Cardiac fibroblast (primary cell): ENCODE measurements around the gene EGLN2.

Experiments
- DNase-seq, 2 donors: peaks; one replicate each; pipeline versions ENCODE4 v3.0.0 to v3.0.0-alpha.2; 2010; ENCODE audit warnings: low read depth in 2 of 2
- H3K4me3 ChIP-seq, 2 donors: replicated peaks in 1 of 2; 1 replicate in 1 of 2; 2 replicates in 1 of 2; pipeline ENCODE4 v1.5.1; 2011; ENCODE audit warnings: low read depth in 2 of 2, low read length in 2 of 2, mild to moderate bottlenecking in 2 of 2, moderate library complexity in 1 of 2
- CTCF ChIP-seq: IDR thresholded peaks from one replicate; pipeline ENCODE4 v1.5.1; 2011; ENCODE audit warnings: low read depth, mild to moderate bottlenecking, low read length, inconsistent platforms

The EGLN2 gene

GRCh38 chr19:40797963-40798682, 868 bp upstream of the EGLN2 start:
- TF ChIP-seq CTCF = peak; percentile 47
- DNase-seq = peak; percentile 53 to 68
- peak overlapping the region; percentile 45 to 86 for H3K4me3 ChIP-seq

GRCh38 chr19:40799558-40800338, 757 bp downstream of the EGLN2 start:
- no peak for TF ChIP-seq CTCF
- H3K4me3 ChIP-seq = peak overlapping the region; percentile 86 to 91
- DNase-seq = peak in 1 of 2 donors; percentile 59

GRCh38 chr19:40800339-40800996, 1.5 kb downstream of the EGLN2 start:
- no peak for TF ChIP-seq CTCF
- H3K4me3 ChIP-seq = peak overlapping the region; percentile 86 to 91
- no peak for DNase-seq

GRCh38 chr19:40800997-40801377, 2.0 kb downstream of the EGLN2 start:
- no peak for TF ChIP-seq CTCF
- no peak for DNase-seq
- H3K4me3 ChIP-seq = peak overlapping the region; percentile 86 to 91

- no peak for DNase-seq
- TF ChIP-seq CTCF = no peak
- peak overlapping the region; percentile 86 to 91 for H3K4me3 ChIP-seq
Measured at GRCh38 chr19:40801426-40802299, 2.7 kb downstream of the EGLN2 start.
